GM19438 (cell line): Measurements from ENCODE around the gene TMEM217.
"Not testable (repeated sequence)": the region's sequence is repeated elsewhere in the genome, so short reads cannot be mapped to it uniquely, and the experiment has no call there.

Experiments
- ATAC-seq: cut with Tn5 transposase; IDR thresholded peaks from one replicate; pipeline ENCODE4 v1.9.1; 2021; ENCODE audit warnings: low read depth; ENCODE audit not compliant: unreplicated experiment

Gene TMEM217

GRCh38 chr6:37218511-37218910 is 39.4 kb downstream of the TMEM217 start:
- no peak for ATAC-seq

GRCh38 chr6:37218061-37218460 is 39.9 kb downstream of the TMEM217 start:
- ATAC-seq = no peak

DNA sequence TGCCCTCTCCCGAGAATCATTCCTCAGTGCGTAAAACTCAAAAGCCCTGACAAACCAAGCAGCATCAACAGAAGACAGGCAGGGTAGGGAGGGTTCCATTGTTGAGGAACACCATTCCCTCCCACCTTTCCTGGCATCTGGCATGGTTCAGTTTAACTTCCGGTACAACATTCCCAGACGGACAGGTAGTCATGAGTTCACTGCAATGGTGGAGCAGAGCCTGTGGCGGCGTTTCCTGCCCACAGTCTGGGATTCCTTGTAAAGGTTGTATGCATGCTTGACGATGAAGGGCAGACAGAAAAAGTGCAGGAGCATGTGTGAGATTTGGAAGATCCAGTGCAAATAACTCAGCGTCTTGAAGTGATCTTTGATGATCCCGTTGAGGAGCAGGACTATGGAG is 45.7 kb downstream of the TMEM217 start:
- ATAC-seq = no peak

- ATAC-seq = no peak
Observed at GRCh38 chr6:37210313-37210968, 47.5 kb downstream of the TMEM217 start.

DNA sequence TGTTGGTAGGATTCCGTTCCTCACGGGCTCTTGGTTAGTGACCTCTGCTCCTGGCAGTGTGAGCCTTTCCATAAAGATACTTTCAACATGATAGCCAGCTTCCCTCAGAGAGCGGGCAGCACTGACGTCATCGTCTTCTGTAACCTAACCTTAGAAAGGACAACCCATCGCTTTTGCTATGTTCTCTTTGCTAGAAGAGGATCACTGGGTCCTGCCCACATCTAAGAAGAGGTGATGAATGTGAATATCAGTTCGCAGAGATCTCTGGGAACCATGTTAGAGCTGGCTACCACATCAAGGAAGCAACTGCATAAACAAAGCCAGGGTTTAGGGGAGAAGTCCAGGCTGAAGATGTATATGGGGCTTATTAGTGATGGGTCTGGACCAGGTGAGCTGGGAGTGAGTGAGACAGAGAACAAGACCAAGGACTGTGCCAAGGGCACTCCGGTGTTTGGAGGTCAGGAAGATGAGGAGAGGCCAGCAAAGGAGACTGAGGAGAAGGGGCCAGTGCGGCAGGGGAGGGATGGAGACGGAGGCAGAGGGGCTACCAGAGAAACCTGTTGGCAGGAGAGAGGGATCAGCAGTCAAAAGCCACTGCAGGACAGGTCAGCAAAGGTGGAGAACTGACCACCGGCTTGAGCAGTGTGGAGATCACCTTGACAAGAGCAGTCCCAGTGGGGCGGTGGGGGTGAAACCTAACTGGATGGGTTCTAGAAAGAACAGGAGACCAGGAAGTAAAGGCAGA is 48.3 kb downstream of the TMEM217 start:
- ATAC-seq = no peak

DNA sequence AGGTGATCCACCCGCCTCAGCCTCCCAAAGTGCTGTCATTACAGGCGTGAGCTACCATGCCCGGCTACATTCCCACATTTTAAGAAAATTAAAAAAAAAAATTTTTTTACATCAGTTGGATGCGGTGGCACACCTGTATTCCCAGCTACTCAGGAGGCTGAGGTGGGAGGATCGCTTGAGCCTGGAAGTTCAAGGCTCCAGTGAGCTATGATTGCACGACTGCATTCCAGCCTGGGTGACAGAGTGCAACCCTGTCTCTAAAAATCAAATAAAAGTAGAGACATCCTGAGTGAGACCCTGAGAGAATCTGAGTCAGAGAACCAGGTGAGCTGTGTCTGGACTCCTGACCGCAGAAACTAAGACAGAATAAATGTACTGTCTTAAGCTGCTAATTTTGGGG is 49.2 kb downstream of the TMEM217 start:
- ATAC-seq = no peak

- ATAC-seq = peak; percentile 66
Observed at GRCh38 chr6:37207903-37208456, 50.0 kb downstream of the TMEM217 start.

- ATAC-seq = no peak
Observed at GRCh38 chr6:37206622-37207021, 51.3 kb downstream of the TMEM217 start.

- no peak for ATAC-seq
Observed at GRCh38 chr6:37205997-37206340, 52.0 kb downstream of the TMEM217 start.

GRCh38 chr6:37205175-37205996 is 52.6 kb downstream of the TMEM217 start:
- no peak for ATAC-seq

DNA sequence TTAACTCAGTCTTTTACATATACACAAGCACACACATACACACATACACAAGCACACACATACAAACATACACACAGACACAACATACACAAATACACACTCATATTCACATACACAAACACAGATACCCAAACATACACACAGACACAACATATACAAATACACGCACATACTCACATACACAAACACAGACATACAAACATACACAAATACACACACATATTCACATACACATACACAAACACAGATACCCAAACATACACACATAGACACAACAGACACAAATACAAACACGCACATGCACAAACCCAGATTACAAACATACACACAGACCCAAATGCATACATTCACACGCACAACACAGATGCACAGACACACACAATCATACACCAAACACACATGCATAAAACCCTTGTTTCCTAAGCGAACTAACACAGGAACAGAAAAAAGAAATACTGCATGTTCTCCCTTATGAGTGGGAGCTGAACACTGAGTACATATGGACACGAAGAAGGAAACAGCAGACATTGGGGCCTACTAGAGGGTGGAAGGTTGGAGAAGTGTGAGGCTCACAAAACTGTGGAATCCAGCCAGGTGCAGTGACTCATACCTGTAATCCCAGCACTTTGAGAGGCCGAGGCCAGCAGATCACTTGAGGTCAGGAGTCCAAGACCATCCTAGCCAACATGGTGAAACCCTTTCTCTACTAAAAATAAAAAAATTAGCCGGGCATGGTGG is 53.8 kb downstream of the TMEM217 start:
- no peak for ATAC-seq

DNA sequence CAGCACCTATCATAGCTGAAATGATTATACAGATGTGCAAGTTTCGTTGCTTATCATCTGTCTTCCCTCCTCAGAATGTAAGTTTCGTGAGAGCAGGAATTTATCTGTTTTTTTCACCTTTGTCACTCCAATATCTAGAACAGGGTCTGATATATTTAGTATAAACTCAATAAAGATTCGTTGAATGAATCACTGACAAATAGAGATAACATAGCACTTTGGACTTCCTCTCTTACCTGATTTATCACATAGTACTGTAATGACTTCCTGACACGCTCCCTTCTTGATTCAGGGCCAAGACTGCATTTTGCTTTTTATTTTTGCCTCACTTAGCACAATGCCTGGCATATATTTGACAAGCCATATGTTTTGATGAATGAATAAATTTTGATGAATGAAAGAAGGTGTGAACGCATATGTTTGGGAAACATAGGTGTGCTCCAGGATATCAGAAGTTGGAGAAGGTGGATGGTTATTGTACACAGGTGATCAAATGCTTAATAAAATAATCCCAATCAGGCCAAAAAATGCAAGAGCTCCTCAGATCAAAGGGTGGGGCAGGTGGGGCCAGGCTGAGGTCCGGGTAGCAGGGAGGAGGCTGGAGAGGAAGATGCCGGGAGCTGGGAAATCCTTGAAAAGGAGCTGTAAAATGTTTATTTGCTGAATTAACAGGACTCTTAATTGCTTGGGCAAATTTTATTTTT is 55.0 kb downstream of the TMEM217 start:
- no peak for ATAC-seq

DNA sequence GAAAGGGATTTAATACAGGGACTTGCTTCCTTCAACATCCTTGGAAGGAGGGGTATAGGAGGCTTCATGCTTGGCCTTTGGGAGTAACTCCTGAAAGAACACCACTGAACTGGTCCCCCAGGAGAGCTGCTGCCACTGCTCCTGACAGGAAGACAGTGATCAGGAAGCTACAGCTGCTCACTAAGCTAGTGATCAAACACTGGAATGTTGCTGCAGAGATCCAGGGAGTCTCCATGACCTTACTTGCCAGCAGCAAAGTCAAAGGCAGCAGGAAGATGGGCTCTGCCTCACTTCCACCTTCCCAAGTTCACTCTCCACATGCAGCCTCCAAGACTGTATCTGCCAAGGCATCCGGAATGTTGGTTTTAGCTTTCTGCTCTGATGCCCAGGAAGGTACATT is 56.2 kb downstream of the TMEM217 start:
- ATAC-seq = no peak

DNA sequence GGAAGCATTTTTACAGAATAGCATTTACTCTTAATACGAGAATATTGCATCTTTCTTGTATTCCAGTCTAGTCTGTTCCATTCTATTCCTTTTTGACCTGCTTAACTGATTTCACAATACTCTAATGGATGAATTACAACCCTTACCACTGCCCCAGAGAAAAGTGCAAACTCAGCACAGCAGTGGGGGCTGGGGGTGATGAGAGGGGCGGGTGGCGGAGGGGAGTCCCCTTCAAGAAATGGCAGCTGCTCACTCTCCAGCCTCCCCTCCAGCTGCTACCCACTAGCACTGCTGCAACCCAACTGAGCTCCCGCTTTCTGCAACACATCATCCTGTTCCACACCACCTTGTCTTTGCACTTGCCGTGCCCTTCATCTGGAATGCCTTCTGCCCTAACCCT is 57.9 kb downstream of the TMEM217 start:
- no peak for ATAC-seq

DNA sequence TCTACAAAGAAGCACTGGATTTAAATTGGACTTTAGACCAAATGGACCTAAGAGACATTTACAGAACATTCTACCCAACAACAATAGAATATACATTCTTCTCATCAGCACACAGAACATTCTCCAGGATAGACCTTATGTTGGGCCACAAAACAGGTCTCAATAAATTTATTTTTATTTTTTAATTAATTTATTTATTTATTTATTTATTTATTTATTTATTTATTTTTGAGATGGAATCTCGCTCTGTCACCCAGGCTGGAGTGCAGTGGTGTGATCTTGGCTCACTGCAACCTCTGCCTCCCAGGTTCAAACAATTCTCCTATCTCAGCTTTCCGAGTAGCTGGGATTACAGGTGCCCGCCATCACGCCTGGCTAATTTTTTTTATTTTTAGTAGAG is 61.5 kb downstream of the TMEM217 start:
- not testable (repeated sequence) for ATAC-seq

GRCh38 chr6:37194886-37195285 is 63.1 kb downstream of the TMEM217 start:
- ATAC-seq = not testable (repeated sequence)

DNA sequence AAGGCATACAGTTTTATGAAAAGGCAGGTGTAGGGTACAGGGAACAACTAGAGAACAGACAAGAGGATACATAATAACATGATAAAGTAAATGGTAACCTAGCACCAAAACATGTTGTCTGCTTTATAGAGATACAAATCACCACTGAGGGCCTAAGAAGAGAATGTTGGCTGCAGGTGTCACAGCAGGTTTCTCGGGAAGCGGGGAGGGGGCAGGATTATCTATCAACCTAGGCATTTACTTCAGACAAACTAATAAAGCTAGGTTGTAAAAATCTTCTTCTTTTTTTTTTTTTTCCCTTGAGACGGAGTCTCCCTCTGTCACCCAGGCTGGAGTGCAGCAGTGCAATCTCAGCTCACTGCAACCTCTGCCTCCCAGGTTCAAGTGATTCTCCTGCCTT is 65.3 kb downstream of the TMEM217 start:
- no peak for ATAC-seq

GRCh38 chr6:37190159-37190535 is 67.8 kb downstream of the TMEM217 start:
- no peak for ATAC-seq

DNA sequence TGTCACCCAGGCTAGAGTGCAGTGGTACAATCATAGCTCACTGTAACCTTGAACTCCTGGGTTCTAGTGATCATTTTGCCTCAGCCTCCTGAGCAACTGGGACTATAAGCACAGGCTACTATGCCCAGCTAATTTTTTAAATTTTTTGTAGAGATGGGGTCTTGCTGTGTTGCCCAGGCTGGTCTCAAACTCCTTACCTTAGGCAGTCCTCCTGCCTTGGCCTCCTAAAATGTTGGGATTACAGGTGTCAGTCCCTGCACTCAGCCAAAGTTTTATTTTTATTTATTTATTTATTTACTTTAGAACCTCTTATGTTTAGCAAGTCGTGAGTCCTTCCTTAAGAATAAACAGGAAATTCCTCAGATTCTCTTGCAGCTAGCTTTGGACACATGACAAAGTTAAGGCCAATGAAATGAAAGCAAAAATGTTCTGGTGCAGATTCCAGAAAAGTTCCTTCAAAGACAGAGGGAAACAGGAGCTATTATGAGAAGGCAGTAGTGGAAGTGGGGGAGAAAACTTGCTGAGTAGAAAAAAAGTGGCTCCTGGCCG is 68.9 kb downstream of the TMEM217 start:
- ATAC-seq = no peak
